HG02973 (cell line): Measurements from ENCODE around the gene PDE7B.

Source experiments
- ATAC-seq: cut with Tn5 transposase; IDR thresholded peaks from one replicate; pipeline ENCODE4 v1.9.1; 2021; ENCODE audit warnings: moderate library complexity; ENCODE audit not compliant: unreplicated experiment

PDE7B gene

DNA sequence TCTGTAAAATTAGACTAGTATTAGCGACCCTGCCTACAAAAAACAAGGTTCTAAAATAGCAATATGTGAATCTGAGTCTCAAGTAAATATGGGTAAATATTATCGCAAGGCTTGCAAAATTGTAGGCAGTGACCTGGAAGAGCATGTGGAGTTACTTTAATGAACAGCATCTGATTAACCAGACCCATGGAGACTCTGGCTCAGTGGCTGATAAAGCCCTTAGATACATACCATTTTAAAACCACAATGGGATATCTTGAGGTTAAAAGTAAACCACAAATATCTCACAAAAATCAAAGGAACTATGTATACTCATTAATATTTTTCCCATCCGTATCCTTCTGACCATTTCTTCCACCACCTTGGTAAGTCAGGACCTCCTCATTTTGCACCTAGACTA, 211.6 kb downstream of the PDE7B start:
- ATAC-seq = no peak

DNA sequence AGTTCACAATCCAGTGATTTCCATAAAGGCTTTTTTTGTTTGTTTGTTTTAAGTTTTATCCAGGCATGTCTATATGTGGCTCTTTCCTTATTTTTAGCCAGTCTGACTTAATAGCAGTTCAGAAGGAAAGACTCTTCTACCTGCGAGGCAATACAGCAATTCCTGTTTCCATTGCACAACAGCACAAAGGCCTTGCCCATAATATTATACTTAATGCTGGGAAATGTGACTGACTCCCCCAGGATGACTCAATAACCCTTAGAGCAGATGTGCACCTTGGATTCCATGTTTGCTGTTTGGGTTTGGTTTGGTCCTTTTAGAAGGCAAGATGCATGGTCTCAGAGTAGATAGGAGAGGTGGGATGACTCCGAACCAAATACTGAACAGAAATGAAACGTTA, 214.5 kb downstream of the PDE7B start:
- no peak for ATAC-seq

DNA sequence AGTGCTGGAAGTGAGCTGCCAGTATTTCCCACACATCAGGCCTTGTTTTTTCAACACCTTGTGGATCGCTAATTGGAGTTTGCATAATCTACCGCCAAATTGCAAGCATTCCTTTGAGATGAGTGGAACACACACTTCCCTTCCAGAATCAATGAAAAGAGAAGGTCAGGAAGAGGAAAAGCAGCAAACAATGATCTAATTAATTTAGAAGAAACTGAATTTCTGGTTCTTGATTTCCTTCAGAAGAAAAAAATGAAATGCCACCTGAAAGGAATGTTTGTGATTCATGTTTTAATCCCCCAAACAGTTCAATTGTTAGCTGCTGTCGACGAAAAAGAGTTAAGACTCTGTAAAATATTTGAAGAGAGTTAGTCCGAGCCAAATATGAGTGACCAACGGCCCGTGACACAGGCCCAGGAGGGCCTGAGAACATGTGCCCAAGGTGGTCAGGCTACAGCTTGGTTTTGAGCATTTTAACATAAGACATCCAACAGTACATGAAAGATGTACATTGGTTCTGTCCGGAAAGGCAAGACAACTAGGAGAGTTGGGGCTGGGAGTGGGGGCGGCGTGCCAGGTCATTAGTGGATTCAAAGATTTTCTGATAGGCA, 216.3 kb downstream of the PDE7B start:
- no peak for ATAC-seq

DNA sequence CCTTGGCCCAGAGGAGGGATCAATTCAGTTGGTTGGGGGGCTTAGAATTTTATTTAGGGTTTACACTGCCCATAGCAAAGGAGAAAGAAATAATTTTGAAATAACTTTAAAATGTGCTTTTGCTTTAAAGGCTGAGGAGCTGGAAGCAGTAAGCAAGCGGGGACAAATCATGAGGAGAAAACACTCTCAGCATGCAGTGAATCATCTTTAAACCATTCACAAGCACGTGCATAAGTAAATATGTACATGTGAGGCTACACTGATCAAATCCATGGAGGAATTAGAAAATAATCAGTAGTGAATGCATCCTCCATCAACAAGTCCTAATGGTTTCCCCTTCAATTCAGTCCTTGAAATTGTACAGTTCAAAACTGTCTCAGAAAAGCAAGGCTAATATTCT, 217.6 kb downstream of the PDE7B start:
- ATAC-seq = no peak

DNA sequence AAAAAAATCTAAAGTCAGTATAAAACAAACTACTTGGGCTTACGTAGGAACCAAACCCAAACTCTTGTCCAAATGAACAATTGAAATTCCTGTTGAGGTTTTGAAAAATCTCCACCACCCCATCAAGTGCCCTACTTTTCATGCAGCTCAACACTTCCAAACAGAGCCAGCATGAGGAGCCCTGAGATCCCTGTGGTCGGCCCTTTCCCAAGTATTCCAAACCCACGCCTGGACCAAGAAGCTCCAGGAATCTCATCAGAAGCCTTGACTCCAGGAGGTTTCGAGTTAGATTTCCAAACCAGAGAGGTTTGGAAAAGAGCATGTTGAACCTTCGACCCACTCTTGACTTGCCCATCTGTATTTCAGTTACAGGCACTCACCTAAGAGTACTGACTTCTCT, 219.3 kb downstream of the PDE7B start:
- ATAC-seq = no peak

DNA sequence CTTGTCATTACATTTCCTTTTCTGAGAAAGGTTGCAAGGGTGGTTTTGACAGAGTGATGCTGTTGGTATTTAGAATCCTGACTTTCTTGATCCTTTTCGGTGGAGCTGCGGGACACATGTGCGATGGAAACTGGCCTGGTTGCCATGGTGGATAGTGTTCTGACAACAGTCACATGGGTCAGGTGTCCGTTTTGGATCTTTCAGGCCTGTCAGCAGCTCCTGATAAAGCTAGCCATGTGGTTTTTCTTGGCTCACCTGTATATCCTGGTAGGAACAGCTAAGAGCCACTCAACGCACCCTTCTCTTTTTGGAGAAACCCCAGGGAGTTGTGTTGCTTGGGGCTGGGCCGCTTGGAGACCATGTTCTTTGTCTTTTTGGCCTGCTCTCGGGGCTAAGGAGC, 221.2 kb downstream of the PDE7B start:
- no peak for ATAC-seq

DNA sequence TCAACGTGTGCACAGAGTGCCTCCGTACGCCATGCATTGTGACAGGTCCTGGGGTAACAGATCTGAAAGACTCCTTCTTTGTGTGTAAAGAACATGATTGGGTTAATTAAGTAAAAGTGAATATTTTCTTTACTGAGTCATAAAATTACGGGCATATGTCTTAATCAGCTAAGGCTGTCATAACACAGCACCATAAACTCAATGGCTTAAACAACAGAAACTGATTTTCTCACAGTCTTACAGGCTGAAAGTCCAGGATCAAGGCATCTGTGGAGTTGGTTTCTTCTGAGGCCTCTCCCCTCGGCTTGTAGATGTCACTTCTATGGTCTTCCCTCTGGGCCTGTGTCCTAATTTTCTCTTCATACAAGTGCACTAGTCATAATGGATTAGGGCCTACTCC, 221.7 kb downstream of the PDE7B start:
- ATAC-seq = no peak

DNA sequence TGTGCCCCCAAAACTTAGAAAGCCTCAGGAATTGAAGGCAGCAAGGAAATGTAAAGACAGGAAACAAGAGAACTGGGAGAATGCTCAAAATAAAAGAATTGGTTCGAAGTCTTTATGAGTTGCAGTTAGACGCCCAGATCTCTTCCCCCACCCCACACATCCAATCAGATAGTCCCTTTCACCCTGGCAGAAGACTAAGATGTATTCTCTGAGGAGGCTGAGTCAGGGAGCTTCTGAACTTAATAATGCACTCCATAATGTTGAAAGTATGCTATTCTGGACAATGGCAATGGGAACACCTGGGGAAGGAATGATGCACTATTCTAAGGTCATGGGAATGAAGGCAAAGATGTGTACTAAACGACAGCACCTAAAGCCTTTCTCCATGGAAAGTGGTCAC, 225.0 kb downstream of the PDE7B start:
- ATAC-seq = no peak

DNA sequence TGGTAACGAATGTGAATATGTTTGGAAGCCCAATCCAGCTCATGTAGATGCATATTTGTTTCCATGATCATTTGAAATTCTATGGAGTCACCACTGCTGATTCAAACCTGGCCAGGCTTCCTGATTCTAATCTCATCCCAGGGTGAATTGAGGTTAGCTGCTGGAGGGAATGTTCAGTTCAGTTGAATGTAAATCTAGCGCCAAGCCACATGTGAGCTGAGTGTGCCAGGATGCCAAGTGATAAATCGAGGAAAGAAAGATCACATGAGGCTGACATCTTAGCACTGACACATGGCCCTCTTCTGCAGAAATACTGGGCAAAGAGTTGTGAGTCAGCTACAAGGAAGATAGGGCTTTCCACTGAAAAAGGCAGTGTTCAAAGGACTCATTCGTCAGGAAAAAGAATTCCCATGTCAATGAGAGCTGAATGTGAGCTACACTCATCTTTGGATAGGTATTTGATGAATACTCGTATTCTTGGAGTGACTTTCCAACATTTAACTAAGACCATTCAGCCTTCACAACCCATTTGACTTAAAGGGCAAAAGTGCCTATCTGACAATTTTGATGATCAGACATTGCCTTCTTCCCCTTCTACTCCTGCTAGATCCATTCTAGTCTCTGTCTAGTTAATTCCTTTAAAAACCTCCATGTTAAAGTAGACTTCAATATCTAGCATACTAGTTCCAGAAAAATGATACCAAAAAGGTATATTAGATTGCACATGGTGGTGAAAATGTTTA, 226.5 kb downstream of the PDE7B start:
- no peak for ATAC-seq

DNA sequence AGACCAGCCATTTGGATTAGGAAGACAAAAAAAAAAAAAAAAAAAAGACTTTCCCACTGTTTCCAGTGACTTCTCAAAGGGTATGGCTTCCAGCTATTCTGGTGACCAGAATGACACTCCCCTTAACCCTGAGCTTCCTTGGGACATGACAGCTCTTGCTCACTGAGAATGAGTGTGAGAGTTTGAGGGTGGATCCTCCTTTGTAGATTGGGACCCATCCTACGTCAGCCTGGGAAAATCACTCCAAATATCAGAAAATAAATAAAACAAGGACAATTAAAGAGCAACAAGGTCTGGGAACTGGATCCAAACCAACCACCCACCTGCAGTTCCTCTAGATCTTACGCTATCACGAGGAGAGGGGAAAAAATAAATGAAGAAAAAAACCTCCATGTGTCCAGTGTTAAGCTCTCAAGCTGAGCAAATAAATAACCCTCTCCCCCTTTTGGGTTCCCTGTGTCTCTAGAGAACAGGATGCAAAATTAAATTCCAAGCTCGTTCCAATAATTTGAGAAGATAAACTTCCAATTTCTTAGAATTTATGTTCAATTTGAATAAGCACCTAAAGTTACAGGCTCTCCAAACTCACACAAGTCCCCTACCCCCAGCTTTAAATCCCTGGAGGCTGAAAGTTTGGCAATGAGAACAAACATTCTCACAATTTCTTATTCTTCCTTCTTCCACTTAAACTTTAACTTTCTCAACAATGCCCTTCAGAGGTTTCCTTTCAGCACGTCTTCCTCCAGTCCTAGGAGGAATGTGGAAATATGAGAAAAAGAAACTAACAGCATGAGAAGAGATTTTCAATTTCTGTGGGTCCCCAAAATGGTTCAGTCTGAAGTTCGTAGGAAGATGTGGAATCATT, 228.4 kb downstream of the PDE7B start:
- ATAC-seq = no peak

DNA sequence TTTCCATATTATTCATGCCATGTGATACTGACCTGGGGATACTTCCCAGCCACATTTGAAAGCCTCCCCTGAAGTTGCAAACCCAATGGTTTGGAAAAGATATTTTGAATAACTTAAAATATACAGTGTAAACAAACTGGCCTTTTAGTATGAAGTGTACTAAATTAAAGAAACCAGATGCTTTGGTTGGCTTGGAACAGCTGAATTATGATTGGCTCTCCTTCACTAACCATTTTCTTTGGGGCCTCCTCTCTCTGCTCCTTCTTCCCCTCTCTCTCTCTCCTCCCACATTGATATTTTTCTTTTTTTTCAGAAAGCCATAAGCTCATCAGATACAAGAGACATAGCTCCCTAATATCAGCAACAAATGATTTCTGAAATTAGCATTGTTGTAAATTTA, 232.0 kb downstream of the PDE7B start:
- ATAC-seq = no peak

DNA sequence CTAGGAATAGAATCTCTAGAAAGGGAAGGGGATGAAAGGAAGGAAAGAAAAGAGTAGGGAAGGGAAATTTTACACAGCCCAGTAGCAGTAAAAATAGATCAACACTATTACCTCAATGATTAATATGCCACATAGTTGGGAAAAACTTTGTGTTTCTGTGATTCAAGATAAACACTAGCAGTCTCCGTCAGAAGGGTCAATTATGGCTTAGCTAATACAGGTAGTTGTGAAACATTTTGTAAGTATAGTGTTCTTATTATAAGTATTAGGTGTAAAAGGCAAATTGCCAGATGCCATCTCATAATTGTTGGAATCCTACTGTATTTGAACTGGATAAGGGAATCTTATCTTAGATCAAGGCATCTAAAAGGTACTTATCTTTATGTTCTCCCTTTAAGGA, 232.9 kb downstream of the PDE7B start:
- no peak for ATAC-seq

DNA sequence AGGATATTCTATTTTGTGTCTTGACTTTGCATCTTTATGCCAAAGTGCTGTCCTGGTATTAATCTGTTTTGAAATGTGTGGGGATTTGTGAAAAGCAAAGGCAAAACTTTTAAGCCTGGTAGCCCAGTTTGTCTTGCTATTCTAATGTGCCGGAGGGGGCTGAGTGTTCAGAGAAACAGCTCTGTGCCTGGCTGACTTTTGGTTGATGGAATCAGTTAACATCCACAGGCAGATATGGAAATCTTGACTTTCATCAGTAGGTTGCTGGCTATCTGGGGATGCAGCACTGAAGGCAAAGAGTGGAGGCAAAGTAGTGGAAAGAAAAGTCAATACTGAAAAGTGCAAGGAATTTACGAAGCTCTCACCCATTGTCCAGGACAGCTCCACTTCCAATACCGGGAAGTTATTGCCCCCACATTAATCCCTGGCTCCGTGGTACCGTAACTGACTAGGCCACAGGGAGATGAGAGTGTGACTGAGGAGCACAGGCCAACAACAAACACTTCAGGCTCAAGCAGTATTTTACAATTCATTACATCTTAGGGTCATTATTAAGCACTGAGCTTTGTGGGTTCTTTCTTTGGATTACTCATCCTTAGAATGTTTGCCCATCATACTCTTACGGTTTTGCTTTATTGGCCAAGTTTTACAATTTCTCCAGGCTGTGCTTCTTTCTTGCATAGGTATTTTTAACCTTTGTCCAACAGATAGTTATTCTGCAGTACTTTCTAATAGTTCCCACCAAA, 234.0 kb downstream of the PDE7B start:
- ATAC-seq = no peak

DNA sequence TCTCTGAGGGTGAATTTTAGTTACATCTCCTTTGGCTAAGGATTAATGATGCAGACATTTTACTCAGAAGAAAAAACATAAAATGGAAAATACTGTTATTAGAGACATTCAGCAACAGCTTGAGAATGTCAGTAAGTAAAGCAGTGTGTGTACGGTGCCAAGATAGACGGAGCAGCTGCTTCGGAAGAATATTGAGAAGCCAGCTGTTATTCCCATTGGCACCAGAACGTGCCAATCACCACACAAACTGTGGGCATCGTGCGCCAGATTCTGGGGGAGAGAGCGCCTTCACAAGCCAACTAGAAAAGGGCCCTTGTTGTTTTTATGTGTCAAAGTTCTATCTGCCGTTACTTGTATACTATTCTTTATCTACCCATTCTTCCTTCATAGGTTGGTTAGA, 235.2 kb downstream of the PDE7B start:
- ATAC-seq = no peak

DNA sequence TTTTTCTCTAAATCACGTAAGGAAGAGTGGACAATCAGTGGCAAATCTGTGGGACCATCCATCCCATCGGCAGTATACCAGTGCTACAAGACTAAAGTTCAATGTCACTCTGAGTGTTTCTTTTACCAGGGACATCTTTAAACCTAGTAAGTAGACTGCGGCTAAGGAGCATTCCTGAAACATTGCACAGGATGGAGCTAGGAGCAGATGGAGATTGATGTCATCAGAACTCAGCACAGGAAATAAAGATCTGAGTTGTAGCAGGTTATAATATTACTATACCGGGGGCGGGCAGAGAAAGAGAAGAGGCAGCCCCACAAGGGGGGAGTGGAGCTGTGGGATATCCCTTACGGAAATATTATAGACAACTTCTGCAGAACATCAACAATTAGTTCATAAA, 236.5 kb downstream of the PDE7B start:
- ATAC-seq = no peak

DNA sequence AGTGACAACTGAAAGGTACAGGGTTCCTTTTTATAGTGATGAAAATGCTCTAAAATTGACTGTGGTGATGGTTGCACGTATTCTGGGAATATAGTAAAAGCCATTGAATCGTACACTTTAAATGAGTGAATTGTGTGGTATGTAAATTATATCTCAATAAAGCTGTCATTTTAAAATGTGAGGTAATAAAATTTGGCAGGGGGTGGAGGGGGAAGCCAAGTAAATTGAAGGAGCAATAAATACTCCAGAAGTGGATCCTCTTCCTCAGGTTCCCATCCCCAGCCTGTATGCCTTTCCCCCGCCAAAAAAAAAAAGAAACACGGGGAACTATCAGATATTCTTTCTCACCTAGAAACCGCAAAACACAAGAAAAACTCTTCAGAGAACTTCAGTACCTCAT, 237.2 kb downstream of the PDE7B start:
- ATAC-seq = no peak

DNA sequence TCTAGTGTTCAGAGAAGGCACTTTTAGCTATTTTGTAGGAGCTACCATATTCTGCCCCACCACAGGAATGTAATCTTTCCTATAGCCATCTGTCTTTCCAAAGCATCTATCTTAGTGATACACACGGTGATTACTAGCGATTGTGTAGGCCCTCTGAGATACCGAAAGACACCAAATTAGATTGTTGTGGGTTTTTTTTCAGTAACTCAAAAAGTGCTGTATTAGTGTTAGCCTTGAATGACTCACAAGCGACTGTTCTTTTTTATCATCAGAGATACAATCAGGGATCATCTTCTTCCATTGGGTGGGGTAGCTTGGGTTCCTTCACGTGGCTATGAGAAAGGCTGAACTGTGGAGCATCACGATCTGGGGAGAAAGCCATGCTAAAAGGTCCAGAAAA, 238.4 kb downstream of the PDE7B start:
- no peak for ATAC-seq

DNA sequence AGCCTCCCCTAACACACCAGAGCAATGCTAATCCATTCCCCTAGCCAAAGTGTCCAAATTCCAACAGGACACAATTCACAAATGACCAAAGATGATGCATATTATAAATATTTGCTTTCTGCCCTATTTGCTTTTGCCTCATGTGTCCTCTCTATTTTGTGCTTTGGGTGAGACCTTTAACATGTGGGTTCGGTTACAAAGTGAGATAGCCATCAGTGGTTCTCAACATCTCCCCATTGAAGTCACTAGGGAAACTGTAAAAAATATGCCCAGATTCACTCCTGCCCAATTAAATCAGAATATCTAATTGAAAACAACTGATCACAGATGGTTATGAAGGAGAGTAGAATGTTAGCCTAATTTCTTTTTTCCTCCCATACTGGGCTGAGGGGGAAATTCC, 239.4 kb downstream of the PDE7B start:
- no peak for ATAC-seq

DNA sequence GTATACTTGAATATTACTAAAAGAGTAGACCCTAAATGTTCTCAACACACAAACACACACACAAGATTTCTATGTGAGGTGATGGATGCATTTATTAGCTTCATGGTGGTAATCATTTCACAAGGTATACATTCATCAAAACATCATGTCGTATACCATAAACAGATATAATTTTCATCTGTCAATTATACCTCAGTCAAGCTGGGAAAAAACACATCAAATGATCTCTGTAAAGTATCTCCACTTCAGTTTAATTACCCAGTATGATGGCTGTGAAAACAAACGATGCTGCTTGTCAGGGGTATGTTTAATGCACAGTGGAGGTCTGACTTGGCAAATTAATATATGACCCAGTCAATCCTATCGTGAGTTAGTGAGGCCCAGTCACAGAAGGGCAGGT, 241.4 kb downstream of the PDE7B start:
- ATAC-seq = no peak

DNA sequence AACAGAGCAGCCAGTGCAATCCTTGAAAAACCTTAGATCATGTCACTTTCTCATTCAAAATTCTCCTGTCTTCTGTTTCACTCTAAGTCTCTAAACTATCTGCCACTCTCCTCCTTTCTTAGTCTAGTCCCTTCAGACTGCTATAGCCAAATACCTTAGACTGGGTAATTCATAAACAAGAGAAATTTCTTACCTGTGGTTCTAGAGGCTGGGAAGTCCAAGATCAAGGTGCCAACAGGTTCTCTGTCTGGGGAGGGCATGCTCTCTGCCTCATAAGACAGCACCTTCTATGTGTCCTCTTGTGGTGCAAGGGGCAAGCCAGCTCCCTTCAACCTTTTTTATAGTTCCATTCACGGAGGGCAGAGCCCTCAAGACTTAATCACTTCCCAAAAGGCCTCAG, 242.3 kb downstream of the PDE7B start:
- ATAC-seq = no peak

DNA sequence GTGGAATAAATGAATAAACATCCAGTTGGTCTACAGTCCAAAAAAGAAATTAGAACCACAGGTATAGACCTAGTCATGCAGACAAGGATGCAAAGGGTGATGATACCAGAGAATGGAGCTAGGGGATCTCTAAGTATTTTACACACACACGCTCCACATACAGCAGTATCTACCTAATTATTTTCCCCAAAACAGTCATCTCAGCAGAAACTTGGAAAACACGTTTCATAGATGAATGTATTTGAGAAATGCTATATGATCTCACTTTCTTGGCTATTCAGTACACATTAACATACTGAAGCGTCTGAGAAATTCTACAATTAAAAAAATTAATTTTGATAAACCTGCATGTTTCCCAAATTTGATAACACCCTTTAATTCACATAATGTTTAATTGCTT, 243.3 kb downstream of the PDE7B start:
- no peak for ATAC-seq
